Measurements from ENCODE around the gene TMPO.
"Not testable (repeated sequence)": the region's sequence is repeated elsewhere in the genome, so short reads cannot be mapped to it uniquely, and the experiment has no call there.

DNA sequence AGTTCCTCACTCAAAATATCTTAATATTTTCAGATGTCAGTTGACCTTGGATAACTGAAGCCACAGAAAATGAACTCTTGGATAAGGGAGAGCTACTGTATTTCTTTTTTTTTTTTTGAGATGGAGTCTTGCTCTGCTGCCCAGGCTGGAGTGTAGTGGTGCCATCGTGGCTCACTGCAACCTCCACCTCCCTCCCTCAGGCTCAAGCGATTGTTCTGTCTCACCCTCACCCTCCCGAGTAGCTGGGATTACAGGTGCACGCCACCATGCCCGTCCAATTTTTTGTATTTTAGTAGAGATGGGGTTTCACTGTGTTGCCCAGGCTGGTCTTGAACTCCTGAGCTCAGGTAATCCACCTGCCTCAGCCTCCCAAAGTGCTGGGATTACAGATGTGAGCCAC is 81.9 kb downstream of the TMPO start:
- TF ChIP-seq, protein P1, sequence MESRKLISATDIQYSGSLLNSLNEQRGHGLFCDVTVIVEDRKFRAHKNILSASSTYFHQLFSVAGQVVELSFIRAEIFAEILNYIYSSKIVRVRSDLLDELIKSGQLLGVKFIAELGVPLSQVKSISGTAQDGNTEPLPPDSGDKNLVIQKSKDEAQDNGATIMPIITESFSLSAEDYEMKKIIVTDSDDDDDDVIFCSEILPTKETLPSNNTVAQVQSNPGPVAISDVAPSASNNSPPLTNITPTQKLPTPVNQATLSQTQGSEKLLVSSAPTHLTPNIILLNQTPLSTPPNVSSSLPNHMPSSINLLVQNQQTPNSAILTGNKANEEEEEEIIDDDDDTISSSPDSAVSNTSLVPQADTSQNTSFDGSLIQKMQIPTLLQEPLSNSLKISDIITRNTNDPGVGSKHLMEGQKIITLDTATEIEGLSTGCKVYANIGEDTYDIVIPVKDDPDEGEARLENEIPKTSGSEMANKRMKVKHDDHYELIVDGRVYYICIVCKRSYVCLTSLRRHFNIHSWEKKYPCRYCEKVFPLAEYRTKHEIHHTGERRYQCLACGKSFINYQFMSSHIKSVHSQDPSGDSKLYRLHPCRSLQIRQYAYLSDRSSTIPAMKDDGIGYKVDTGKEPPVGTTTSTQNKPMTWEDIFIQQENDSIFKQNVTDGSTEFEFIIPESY (IDR thresholded peaks at IDR 0.05) = not testable (repeated sequence)
- TF ChIP-seq, protein P2, sequence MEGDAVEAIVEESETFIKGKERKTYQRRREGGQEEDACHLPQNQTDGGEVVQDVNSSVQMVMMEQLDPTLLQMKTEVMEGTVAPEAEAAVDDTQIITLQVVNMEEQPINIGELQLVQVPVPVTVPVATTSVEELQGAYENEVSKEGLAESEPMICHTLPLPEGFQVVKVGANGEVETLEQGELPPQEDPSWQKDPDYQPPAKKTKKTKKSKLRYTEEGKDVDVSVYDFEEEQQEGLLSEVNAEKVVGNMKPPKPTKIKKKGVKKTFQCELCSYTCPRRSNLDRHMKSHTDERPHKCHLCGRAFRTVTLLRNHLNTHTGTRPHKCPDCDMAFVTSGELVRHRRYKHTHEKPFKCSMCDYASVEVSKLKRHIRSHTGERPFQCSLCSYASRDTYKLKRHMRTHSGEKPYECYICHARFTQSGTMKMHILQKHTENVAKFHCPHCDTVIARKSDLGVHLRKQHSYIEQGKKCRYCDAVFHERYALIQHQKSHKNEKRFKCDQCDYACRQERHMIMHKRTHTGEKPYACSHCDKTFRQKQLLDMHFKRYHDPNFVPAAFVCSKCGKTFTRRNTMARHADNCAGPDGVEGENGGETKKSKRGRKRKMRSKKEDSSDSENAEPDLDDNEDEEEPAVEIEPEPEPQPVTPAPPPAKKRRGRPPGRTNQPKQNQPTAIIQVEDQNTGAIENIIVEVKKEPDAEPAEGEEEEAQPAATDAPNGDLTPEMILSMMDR (IDR thresholded peaks at IDR 0.05; ENCODE audit: low read depth, low read length, missing input control) = not testable (repeated sequence)
- TF ChIP-seq, protein P3, sequence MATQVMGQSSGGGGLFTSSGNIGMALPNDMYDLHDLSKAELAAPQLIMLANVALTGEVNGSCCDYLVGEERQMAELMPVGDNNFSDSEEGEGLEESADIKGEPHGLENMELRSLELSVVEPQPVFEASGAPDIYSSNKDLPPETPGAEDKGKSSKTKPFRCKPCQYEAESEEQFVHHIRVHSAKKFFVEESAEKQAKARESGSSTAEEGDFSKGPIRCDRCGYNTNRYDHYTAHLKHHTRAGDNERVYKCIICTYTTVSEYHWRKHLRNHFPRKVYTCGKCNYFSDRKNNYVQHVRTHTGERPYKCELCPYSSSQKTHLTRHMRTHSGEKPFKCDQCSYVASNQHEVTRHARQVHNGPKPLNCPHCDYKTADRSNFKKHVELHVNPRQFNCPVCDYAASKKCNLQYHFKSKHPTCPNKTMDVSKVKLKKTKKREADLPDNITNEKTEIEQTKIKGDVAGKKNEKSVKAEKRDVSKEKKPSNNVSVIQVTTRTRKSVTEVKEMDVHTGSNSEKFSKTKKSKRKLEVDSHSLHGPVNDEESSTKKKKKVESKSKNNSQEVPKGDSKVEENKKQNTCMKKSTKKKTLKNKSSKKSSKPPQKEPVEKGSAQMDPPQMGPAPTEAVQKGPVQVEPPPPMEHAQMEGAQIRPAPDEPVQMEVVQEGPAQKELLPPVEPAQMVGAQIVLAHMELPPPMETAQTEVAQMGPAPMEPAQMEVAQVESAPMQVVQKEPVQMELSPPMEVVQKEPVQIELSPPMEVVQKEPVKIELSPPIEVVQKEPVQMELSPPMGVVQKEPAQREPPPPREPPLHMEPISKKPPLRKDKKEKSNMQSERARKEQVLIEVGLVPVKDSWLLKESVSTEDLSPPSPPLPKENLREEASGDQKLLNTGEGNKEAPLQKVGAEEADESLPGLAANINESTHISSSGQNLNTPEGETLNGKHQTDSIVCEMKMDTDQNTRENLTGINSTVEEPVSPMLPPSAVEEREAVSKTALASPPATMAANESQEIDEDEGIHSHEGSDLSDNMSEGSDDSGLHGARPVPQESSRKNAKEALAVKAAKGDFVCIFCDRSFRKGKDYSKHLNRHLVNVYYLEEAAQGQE (IDR thresholded peaks at IDR 0.05) = not testable (repeated sequence)
- not testable (repeated sequence) for TF ChIP-seq RAD21 (IDR thresholded peaks at IDR 0.05); FOXA1 (IDR thresholded peaks at IDR 0.05); JUND (IDR thresholded peaks at IDR 0.05); HNF4A (conservative IDR thresholded peaks at IDR 0.05)
